SK-N-SH treated with all-trans-retinoic acid at 6 μM for 48 hours (cell line): Measurements from ENCODE around the gene INPP5J.

Source experiments
- ATAC-seq: fragments of 200-7000 bp; cut with Tn5 transposase; 3 replicates; pipeline ENCODE4 v1.9.1; 2020; ENCODE audit warnings: mild to moderate bottlenecking, moderate library complexity
- BACH2 ChIP-seq: fragments of 250-450 bp; sonication (Bioruptor Pico); IDR thresholded peaks from 2 replicates; pipeline ENCODE4 v1.9.0; 2021; ENCODE audit warnings: mild to moderate bottlenecking, borderline replicate concordance
- POU6F1 ChIP-seq: fragments of 250-450 bp; sonication (Bioruptor Pico); IDR thresholded peaks from 2 replicates; pipeline ENCODE4 v1.8.0; 2021; ENCODE audit warnings: low read depth, mild to moderate bottlenecking, moderate library complexity, borderline replicate concordance
- TCF4 ChIP-seq: fragments of 250-450 bp; sonication (Bioruptor Pico); IDR thresholded peaks from 2 replicates; pipeline ENCODE4 v1.8.0; 2021; ENCODE audit warnings: mild to moderate bottlenecking, moderate library complexity, borderline replicate concordance

Gene INPP5J

GRCh38 chr22:31179345-31179744, 56.6 kb downstream of the INPP5J start:
- no peak for ATAC-seq
- TF ChIP-seq TCF4, result no peak
- TF ChIP-seq POU6F1 (CRISPR knock-in tag), result no peak

- ATAC-seq, result no peak
Measured at GRCh38 chr22:31184015-31184414, 61.2 kb downstream of the INPP5J start.

More at GRCh38 chr22:31184015-31184414, 61.2 kb downstream of the INPP5J start:
- no peak for TF ChIP-seq BACH2 (CRISPR knock-in tag)
